Esophagus squamous epithelium (tissue), 4 donors: Measurements from ENCODE around the gene IL1RAPL2.
"Not testable (repeated sequence)": the region's sequence is repeated elsewhere in the genome, so short reads cannot be mapped to it uniquely, and the experiment has no call there.

Experiments used
- CTCF ChIP-seq, 6 experiments: fragments of 450-650 bp in 4 of 6; fragments of 200-600 bp in 2 of 6; sonication (generic) in 2 of 6; IDR thresholded peaks; one replicate each; pipeline ENCODE4 v1.5.1; 2016 to 2019; ENCODE audit warnings: antibody characterized with exemption in 6 of 6, mild to moderate bottlenecking in 4 of 6, moderate library complexity in 4 of 6
- POLR2A ChIP-seq, 4 donors: fragments of 450-650 bp; IDR thresholded peaks; one replicate each; pipeline ENCODE4 v1.6.1; 2017; ENCODE audit warnings: antibody characterized with exemption in 4 of 4, mild to moderate bottlenecking in 4 of 4, moderate library complexity in 3 of 4

GRCh38 chrX:104914686-104915085, 348.7 kb downstream of the IL1RAPL2 start:
- not testable (repeated sequence) for TF ChIP-seq CTCF, POLR2A (IDR thresholded peaks at IDR 0.05)
